ENCODE data around the gene EFCAB9. TPM values are rescaled to one million over a fixed set of nuclear protein-coding genes. Genes with fewer than 3 reads are reported as not detected.
A peak's percentile ranks its signal among the peaks of the same experiment; 100 is the strongest.

The EFCAB9 gene
- total and polyA plus RNA-seq, 2 of the 13 experiments (the other 11 are each of a cell fraction or from before 2014, with no cell fraction given): not detected

- no TSS peak for BruUV-seq (replicated peaks)
- Histone ChIP-seq H3K79me2 (ENCODE audit: insufficient read depth, low read length) (no peaks in the 10 kb centered on the region), H3K4me1 (ENCODE audit: insufficient read depth, low read length) (peaks cover 31% of the 10 kb centered on the region), H3K9me3 (ENCODE audit: low read length) (no peaks in the 10 kb centered on the region), H3K36me3 (replicated peaks in 1 of 2; ENCODE audit: control insufficient read depth in 1 of 2, insufficient read depth in 2 of 2, low read length in 2 of 2) (peaks cover 0 to 5% of the 10 kb centered on the region in 2 experiments; a peak in 2 of 5 replicates), H3K27ac (ENCODE audit: extremely low read length, insufficient read depth, low read length) (peak overlapping the region; percentile 37), H3K9ac (ENCODE audit: insufficient read depth, low read depth, low read length) (no peak overlapping the region), H3K27me3 (ENCODE audit: control insufficient read depth in 1 of 2, insufficient read depth in 2 of 2, low read length in 2 of 2) (no peaks in the 10 kb centered on the region), H3K4me3 (replicated peaks in 1 of 3; ENCODE audit: insufficient read depth in 1 of 3, low read depth in 2 of 3, low read length in 3 of 3) (no peak overlapping the region), H3K4me2 (ENCODE audit: low read depth, low read length) (no peak overlapping the region), H2AFZ (ENCODE audit: low read length) (no peak overlapping the region), H4K20me1 (ENCODE audit: insufficient read depth, low read length) (no peaks in the 10 kb centered on the region)
- TF ChIP-seq LCORL (IDR thresholded peaks at IDR 0.05) (no peak), LCORL (CRISPR knock-in tag; IDR thresholded peaks at IDR 0.05) (peak; percentile 47; the same call in 1 of the 2 replicates), ELF3 (CRISPR knock-in tag; IDR thresholded peaks at IDR 0.05) (0 out of 2 replicates have a peak, but pooled peaks have one; percentile 60), CHCHD3 (CRISPR knock-in tag; IDR thresholded peaks at IDR 0.05) (no peak), SAP130 (CRISPR knock-in tag; IDR thresholded peaks at IDR 0.05; ENCODE audit: low read depth) (peak; percentile 38), ZNF629 (CRISPR knock-in tag; conservative IDR thresholded peaks at IDR 0.05) (peak; percentile 77), STAT5B (CRISPR knock-in tag; IDR thresholded peaks at IDR 0.05) (no peak), PRDM15 (CRISPR knock-in tag; IDR thresholded peaks at IDR 0.05) (peak; percentile 38; the same call in 1 of the 2 replicates), ELF1 (CRISPR knock-in tag; IDR thresholded peaks at IDR 0.05) (peak; percentile 66), MAFK (conservative IDR thresholded peaks at IDR 0.05 in 1 of 2, IDR thresholded peaks at IDR 0.05 in 1 of 2; ENCODE audit: low read length in 2 of 2) (no peak), ZNF687 (CRISPR knock-in tag; IDR thresholded peaks at IDR 0.05) (peak; percentile 25)
- ATAC-seq: peak; percentile 51
- ChIA-PET POLR2A (interaction anchor here (1.2 kb wide), 1 partner anchor 24 kb away, joined by 3 read pairs; no protein-coding TSS in a partner anchor), CTCF (ENCODE audit: low intra/inter-chr PET ratio, low total read pairs) (no interaction called here)
- in situ Hi-C loops (cut with HindIII; ENCODE audit: extremely low pct_ligation_motif_present, low pct_unique_long_range_greater_than_20kb): no loop called here
- DNase-seq (ENCODE audit: low spot score): no peak
- intact Hi-C loops (cut with micrococcal nuclease; ENCODE audit: unreplicated experiment): no loop called here
- no peak for FAIRE-seq
- WGBS (ENCODE audit: low lambda C conversion rate): 84% methylated on average over 16 of the region's 16 CpGs
Measured at GRCh38 chr5:172150514-172151425, 43.2 kb upstream of the EFCAB9 start.
